A549 (cell line): ENCODE results near the gene TMEM44.

Experiments used
- CBX2 ChIP-seq: fragments of 200-600 bp; sonication (generic); IDR thresholded peaks from 2 replicates; pipeline ENCODE4 v1.6.1; 2016; ENCODE audit warnings: low read depth, mild to moderate bottlenecking, borderline replicate concordance
- EP300 ChIP-seq, 2 experiments: fragments of >200 bp; sonication (Bioruptor Twin); formaldehyde crosslinking; IDR thresholded peaks; 2 replicates in 1 of 2; 3 replicates in 1 of 2; pipeline ENCODE4 v1.6.1; 2016 to 2017
- MYC ChIP-seq: IDR thresholded peaks from 2 replicates; pipeline ENCODE4 v1.6.1; 2012; ENCODE audit warnings: mild to moderate bottlenecking, inconsistent platforms, low read length, improper control_type of control experiment, borderline replicate concordance
- NR3C1 ChIP-seq: fragments of >200 bp; sonication (Bioruptor Twin); formaldehyde crosslinking; IDR thresholded peaks from 3 replicates; pipeline ENCODE4 v1.6.1; 2017
- POLR2A ChIP-seq: IDR thresholded peaks from 2 replicates; pipeline ENCODE4 v1.6.1; 2012; ENCODE audit warnings: mild to moderate bottlenecking, low read length
- POLR2AphosphoS2 ChIP-seq: conservative IDR thresholded peaks from 2 replicates; pipeline ENCODE4 v1.6.1; 2012; ENCODE audit warnings: low read length, improper control_type of control experiment, inconsistent platforms
- SMC3 ChIP-seq: fragments of >200 bp; sonication (Bioruptor Twin); formaldehyde crosslinking; IDR thresholded peaks from 3 replicates; pipeline ENCODE4 v1.6.1; 2018; ENCODE audit warnings: inconsistent platforms
- ZFP36 ChIP-seq: fragments of 450-650 bp; IDR thresholded peaks from 2 replicates; pipeline ENCODE4 v1.6.1; 2014; ENCODE audit warnings: borderline replicate concordance; ENCODE audit not compliant: partially characterized antibody
- ZNF302 ChIP-seq: fragments of 250-450 bp; sonication (Bioruptor Pico); IDR thresholded peaks from 2 replicates; pipeline ENCODE4 v1.9.0; 2021; ENCODE audit warnings: inconsistent platforms, mild to moderate bottlenecking, moderate library complexity
- TF ChIP-seq, protein P1 (sequence below): fragments of >200 bp; sonication (Bioruptor Twin); formaldehyde crosslinking; IDR thresholded peaks from 3 replicates; pipeline ENCODE4 v1.5.1; 2016
- TF ChIP-seq, protein P2 (sequence below): fragments of 450-650 bp; IDR thresholded peaks from 2 replicates; pipeline ENCODE4 v1.6.1; 2014; ENCODE audit warnings: antibody characterized with exemption
- TF ChIP-seq, protein P3 (sequence below): fragments of 200-600 bp; sonication (generic); IDR thresholded peaks from 2 replicates; pipeline ENCODE4 v1.6.1; 2016; ENCODE audit warnings: antibody characterized with exemption, mild to moderate bottlenecking, moderate library complexity

DNA sequence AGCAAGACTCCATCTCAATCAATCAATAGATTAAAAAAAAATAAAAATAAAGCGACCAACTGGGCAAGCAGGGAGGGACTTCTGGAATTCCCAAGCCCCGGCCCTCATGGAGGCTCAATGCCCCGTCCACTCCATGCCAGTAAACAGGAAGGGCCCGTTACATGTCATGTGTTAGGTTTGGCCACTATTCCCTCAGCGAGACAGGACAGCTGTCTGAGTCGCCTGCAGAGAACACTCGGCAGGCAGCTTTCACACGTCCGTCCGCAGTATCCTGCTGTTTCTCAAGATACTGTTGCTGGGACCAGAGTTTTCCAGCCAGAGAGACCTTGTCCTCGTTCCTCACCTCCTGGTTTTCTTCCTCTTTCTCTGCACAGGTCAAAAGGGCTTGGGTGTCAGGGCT is 18.0 kb downstream of the TMEM44 start:
- TF ChIP-seq EP300 (IDR thresholded peaks at IDR 0.05) (no peak), MYC (no peak), SMC3 (no peak), ZNF302 (CRISPR knock-in tag) (no peak), POLR2A (no peak), POLR2AphosphoS2 (no peak), CBX2 (no peak), NR3C1 (no peak), ZFP36 (no peak)
- TF ChIP-seq, protein P1, sequence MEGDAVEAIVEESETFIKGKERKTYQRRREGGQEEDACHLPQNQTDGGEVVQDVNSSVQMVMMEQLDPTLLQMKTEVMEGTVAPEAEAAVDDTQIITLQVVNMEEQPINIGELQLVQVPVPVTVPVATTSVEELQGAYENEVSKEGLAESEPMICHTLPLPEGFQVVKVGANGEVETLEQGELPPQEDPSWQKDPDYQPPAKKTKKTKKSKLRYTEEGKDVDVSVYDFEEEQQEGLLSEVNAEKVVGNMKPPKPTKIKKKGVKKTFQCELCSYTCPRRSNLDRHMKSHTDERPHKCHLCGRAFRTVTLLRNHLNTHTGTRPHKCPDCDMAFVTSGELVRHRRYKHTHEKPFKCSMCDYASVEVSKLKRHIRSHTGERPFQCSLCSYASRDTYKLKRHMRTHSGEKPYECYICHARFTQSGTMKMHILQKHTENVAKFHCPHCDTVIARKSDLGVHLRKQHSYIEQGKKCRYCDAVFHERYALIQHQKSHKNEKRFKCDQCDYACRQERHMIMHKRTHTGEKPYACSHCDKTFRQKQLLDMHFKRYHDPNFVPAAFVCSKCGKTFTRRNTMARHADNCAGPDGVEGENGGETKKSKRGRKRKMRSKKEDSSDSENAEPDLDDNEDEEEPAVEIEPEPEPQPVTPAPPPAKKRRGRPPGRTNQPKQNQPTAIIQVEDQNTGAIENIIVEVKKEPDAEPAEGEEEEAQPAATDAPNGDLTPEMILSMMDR = no peak
- TF ChIP-seq, protein P2, sequence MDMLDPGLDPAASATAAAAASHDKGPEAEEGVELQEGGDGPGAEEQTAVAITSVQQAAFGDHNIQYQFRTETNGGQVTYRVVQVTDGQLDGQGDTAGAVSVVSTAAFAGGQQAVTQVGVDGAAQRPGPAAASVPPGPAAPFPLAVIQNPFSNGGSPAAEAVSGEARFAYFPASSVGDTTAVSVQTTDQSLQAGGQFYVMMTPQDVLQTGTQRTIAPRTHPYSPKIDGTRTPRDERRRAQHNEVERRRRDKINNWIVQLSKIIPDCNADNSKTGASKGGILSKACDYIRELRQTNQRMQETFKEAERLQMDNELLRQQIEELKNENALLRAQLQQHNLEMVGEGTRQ = no peak
- TF ChIP-seq, protein P3, sequence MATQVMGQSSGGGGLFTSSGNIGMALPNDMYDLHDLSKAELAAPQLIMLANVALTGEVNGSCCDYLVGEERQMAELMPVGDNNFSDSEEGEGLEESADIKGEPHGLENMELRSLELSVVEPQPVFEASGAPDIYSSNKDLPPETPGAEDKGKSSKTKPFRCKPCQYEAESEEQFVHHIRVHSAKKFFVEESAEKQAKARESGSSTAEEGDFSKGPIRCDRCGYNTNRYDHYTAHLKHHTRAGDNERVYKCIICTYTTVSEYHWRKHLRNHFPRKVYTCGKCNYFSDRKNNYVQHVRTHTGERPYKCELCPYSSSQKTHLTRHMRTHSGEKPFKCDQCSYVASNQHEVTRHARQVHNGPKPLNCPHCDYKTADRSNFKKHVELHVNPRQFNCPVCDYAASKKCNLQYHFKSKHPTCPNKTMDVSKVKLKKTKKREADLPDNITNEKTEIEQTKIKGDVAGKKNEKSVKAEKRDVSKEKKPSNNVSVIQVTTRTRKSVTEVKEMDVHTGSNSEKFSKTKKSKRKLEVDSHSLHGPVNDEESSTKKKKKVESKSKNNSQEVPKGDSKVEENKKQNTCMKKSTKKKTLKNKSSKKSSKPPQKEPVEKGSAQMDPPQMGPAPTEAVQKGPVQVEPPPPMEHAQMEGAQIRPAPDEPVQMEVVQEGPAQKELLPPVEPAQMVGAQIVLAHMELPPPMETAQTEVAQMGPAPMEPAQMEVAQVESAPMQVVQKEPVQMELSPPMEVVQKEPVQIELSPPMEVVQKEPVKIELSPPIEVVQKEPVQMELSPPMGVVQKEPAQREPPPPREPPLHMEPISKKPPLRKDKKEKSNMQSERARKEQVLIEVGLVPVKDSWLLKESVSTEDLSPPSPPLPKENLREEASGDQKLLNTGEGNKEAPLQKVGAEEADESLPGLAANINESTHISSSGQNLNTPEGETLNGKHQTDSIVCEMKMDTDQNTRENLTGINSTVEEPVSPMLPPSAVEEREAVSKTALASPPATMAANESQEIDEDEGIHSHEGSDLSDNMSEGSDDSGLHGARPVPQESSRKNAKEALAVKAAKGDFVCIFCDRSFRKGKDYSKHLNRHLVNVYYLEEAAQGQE = no peak
